GM23338 (cell line): ENCODE measurements around the gene DDX39A.

ENCODE experiments used
- EZH2 ChIP-seq: fragments of 200-600 bp; sonication (generic); IDR thresholded peaks from one replicate; pipeline ENCODE4 v1.8.0; 2017; ENCODE audit warnings: antibody characterized with exemption, mild to moderate bottlenecking, low read depth; ENCODE audit not compliant: unreplicated experiment
- JUNB ChIP-seq: IDR thresholded peaks from one replicate; pipeline ENCODE4 v1.6.1; 2016; ENCODE audit warnings: antibody characterized with exemption; ENCODE audit not compliant: unreplicated experiment
- NANOG ChIP-seq: IDR thresholded peaks from 2 replicates; pipeline ENCODE4 v1.6.1; 2016; ENCODE audit warnings: antibody characterized with exemption, borderline replicate concordance
- POLR2AphosphoS5 ChIP-seq: IDR thresholded peaks from 2 replicates; pipeline ENCODE4 v1.6.1; 2016; ENCODE audit warnings: antibody characterized with exemption, low read depth
- ZNF331 ChIP-seq: fragments of 250-450 bp; sonication (Bioruptor Pico); IDR thresholded peaks from 2 replicates; pipeline ENCODE4 v1.5.0; 2020; ENCODE audit warnings: low read depth, mild to moderate bottlenecking, moderate library complexity
- TF ChIP-seq, protein P1 (sequence below), 2 experiments: fragments of 200-600 bp in 1 of 2; sonication (generic) in 1 of 2; conservative IDR thresholded peaks; 2 replicates each; pipeline versions ENCODE4 v1.5.1 to v1.6.1; 2016 to 2017; ENCODE audit warnings: antibody characterized with exemption in 2 of 2, low read depth in 2 of 2, mild to moderate bottlenecking in 2 of 2, moderate library complexity in 1 of 2
- TF ChIP-seq, protein P2 (sequence below): IDR thresholded peaks from 2 replicates; pipeline ENCODE4 v1.6.1; 2016; ENCODE audit warnings: antibody characterized with exemption
- TF ChIP-seq, protein P3 (sequence below): IDR thresholded peaks from one replicate; pipeline ENCODE4 v1.6.1; 2018; ENCODE audit warnings: antibody characterized with exemption; ENCODE audit not compliant: unreplicated experiment
- TF ChIP-seq, protein P4 (sequence below): fragments of 250-450 bp; sonication (Bioruptor Pico); IDR thresholded peaks from 2 replicates; pipeline ENCODE4 v1.5.0; 2020; ENCODE audit warnings: mild to moderate bottlenecking, moderate library complexity

DNA sequence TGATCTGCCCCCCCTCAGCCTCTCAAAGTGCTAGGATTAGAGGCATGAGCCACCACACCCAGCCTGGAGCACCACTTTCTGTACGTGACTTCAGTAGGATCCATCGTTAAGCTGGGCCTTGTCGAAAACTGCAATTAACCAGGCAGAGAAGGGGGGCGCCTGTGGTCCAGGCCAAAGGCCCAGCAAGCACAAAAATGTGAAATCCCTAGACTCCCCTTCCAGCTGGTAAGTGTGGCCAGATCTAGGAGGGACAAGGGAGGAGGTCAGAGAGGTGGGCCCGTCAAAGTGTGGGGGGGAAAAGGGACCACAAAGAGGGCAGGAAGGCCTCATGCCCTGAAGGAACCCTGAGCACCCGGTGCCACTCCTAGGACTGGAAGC lies 13.8 kb downstream of the DDX39A start:
- TF ChIP-seq, protein P1, sequence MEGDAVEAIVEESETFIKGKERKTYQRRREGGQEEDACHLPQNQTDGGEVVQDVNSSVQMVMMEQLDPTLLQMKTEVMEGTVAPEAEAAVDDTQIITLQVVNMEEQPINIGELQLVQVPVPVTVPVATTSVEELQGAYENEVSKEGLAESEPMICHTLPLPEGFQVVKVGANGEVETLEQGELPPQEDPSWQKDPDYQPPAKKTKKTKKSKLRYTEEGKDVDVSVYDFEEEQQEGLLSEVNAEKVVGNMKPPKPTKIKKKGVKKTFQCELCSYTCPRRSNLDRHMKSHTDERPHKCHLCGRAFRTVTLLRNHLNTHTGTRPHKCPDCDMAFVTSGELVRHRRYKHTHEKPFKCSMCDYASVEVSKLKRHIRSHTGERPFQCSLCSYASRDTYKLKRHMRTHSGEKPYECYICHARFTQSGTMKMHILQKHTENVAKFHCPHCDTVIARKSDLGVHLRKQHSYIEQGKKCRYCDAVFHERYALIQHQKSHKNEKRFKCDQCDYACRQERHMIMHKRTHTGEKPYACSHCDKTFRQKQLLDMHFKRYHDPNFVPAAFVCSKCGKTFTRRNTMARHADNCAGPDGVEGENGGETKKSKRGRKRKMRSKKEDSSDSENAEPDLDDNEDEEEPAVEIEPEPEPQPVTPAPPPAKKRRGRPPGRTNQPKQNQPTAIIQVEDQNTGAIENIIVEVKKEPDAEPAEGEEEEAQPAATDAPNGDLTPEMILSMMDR (conservative IDR thresholded peaks at IDR 0.05; ENCODE audit: low read depth in 2 of 2) = peak in 1 of 2 experiments; percentile 56; a peak in 3 of 4 replicates
- TF ChIP-seq EZH2 (no peak), JUNB (no peak), POLR2AphosphoS5 (no peak), ZNF331 (CRISPR knock-in tag) (no peak), NANOG (no peak)
- TF ChIP-seq, protein P2, sequence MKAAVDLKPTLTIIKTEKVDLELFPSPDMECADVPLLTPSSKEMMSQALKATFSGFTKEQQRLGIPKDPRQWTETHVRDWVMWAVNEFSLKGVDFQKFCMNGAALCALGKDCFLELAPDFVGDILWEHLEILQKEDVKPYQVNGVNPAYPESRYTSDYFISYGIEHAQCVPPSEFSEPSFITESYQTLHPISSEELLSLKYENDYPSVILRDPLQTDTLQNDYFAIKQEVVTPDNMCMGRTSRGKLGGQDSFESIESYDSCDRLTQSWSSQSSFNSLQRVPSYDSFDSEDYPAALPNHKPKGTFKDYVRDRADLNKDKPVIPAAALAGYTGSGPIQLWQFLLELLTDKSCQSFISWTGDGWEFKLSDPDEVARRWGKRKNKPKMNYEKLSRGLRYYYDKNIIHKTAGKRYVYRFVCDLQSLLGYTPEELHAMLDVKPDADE = no peak
- TF ChIP-seq, protein P3, sequence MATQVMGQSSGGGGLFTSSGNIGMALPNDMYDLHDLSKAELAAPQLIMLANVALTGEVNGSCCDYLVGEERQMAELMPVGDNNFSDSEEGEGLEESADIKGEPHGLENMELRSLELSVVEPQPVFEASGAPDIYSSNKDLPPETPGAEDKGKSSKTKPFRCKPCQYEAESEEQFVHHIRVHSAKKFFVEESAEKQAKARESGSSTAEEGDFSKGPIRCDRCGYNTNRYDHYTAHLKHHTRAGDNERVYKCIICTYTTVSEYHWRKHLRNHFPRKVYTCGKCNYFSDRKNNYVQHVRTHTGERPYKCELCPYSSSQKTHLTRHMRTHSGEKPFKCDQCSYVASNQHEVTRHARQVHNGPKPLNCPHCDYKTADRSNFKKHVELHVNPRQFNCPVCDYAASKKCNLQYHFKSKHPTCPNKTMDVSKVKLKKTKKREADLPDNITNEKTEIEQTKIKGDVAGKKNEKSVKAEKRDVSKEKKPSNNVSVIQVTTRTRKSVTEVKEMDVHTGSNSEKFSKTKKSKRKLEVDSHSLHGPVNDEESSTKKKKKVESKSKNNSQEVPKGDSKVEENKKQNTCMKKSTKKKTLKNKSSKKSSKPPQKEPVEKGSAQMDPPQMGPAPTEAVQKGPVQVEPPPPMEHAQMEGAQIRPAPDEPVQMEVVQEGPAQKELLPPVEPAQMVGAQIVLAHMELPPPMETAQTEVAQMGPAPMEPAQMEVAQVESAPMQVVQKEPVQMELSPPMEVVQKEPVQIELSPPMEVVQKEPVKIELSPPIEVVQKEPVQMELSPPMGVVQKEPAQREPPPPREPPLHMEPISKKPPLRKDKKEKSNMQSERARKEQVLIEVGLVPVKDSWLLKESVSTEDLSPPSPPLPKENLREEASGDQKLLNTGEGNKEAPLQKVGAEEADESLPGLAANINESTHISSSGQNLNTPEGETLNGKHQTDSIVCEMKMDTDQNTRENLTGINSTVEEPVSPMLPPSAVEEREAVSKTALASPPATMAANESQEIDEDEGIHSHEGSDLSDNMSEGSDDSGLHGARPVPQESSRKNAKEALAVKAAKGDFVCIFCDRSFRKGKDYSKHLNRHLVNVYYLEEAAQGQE = no peak
- TF ChIP-seq, protein P4, sequence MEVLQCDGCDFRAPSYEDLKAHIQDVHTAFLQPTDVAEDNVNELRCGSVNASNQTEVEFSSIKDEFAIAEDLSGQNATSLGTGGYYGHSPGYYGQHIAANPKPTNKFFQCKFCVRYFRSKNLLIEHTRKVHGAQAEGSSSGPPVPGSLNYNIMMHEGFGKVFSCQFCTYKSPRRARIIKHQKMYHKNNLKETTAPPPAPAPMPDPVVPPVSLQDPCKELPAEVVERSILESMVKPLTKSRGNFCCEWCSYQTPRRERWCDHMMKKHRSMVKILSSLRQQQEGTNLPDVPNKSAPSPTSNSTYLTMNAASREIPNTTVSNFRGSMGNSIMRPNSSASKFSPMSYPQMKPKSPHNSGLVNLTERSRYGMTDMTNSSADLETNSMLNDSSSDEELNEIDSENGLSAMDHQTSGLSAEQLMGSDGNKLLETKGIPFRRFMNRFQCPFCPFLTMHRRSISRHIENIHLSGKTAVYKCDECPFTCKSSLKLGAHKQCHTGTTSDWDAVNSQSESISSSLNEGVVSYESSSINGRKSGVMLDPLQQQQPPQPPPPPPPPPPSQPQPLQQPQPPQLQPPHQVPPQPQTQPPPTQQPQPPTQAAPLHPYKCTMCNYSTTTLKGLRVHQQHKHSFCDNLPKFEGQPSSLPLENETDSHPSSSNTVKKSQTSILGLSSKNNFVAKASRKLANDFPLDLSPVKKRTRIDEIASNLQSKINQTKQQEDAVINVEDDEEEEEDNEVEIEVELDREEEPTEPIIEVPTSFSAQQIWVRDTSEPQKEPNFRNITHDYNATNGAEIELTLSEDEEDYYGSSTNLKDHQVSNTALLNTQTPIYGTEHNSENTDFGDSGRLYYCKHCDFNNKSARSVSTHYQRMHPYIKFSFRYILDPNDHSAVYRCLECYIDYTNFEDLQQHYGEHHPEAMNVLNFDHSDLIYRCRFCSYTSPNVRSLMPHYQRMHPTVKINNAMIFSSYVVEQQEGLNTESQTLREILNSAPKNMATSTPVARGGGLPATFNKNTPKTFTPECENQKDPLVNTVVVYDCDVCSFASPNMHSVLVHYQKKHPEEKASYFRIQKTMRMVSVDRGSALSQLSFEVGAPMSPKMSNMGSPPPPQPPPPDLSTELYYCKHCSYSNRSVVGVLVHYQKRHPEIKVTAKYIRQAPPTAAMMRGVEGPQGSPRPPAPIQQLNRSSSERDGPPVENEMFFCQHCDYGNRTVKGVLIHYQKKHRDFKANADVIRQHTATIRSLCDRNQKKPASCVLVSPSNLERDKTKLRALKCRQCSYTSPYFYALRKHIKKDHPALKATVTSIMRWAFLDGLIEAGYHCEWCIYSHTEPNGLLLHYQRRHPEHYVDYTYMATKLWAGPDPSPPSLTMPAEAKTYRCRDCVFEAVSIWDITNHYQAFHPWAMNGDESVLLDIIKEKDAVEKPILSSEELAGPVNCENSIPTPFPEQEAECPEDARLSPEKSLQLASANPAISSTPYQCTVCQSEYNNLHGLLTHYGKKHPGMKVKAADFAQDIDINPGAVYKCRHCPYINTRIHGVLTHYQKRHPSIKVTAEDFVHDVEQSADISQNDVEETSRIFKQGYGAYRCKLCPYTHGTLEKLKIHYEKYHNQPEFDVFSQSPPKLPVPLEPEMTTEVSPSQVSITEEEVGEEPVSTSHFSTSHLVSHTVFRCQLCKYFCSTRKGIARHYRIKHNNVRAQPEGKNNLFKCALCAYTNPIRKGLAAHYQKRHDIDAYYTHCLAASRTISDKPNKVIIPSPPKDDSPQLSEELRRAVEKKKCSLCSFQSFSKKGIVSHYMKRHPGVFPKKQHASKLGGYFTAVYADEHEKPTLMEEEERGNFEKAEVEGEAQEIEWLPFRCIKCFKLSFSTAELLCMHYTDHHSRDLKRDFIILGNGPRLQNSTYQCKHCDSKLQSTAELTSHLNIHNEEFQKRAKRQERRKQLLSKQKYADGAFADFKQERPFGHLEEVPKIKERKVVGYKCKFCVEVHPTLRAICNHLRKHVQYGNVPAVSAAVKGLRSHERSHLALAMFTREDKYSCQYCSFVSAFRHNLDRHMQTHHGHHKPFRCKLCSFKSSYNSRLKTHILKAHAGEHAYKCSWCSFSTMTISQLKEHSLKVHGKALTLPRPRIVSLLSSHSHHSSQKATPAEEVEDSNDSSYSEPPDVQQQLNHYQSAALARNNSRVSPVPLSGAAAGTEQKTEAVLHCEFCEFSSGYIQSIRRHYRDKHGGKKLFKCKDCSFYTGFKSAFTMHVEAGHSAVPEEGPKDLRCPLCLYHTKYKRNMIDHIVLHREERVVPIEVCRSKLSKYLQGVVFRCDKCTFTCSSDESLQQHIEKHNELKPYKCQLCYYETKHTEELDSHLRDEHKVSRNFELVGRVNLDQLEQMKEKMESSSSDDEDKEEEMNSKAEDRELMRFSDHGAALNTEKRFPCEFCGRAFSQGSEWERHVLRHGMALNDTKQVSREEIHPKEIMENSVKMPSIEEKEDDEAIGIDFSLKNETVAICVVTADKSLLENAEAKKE = no peak
